GM20431 (cell line): ENCODE measurements around the gene TIMM8A.

Experiments
- in situ Hi-C: fragments of 300-500 bp; cut with MseI, MboI; formaldehyde crosslinking; loops from one replicate; pipeline ENCODE4 v1.15.0; 2020; ENCODE audit warnings: low sequenced_read_pairs; ENCODE audit not compliant: unreplicated experiment

The TIMM8A gene, protein sequence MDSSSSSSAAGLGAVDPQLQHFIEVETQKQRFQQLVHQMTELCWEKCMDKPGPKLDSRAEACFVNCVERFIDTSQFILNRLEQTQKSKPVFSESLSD

DNA sequence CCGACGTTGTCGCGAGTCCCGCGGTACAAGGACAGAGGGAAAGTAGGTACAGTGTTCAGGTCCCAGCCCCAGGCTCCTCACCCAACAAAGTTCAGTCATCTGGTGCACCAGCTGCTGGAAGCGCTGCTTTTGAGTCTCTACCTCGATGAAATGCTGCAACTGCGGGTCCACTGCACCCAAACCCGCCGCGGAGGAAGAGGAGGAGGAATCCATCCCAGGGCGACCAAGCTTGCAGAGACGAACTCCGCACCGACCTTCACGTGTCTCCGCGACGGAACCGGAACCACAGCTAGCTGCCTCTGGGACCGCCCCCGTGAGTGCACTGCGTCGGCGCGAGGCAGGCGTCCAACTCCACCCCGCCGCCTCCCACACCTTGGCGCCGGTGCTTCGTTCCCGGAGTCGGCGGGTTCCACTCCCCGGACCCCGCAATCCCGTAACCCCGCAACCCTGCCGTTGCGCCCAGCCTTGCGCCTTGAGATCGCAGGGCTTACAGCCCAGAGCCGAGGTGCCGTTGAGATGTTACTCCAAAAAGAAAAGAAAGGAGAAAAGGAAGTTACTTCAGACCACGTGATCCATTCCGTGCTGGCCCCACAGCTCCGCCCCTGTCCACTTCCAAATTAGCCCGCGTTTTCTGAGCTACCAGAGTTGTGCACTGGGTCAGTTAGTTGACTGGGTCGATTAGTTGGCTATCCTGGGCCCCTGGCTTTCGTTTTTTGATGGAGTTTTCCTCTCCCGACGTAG, at the start of gene TIMM8A:
Gene TIMM8A, minus strand, starts transcription at position 291 of the 741 bp plus-strand sequence. Its CDS starts 78 bp downstream, at position 213.
- in situ Hi-C loops, result no loop called here

DNA sequence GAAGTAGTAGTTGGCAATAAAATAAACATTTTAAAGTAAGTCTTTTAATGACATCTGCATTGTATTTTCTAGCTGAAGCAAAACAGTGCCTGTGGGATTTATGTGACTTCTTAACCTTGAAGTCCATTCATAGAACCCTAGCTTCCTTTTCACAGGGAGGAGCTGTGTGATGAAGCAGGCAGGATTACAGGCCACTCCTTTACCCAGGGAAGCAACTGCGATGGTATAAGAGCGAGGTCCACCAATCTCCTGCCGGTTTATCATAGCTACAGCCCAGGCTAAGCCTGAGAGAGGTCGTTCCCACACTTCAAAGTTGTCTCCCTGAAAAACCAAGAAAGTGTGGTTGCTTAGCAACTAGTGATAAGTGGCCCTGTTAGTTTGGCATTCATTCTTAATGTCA, 49.2 kb upstream of the TIMM8A start:
- in situ Hi-C loops, result no loop called here

DNA sequence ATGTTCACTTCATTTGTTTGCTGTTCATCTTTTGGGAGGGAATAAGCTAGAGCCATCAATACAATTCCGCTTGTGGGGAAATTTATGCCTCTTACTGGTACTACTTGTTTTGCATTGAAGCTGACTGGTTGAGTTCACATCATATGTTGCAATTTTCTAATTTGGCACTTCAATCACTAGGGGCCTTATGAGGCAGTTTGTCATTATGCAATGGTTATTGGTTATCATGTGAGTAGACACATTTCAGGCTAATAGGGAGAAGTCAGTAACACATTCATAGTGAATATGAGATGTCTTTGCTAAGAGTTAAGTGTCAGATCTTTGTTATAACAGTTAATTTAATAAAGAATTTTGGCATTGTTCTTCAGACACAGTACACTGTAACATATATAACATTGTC, 47.2 kb upstream of the TIMM8A start:
- in situ Hi-C loops, result no loop called here

DNA sequence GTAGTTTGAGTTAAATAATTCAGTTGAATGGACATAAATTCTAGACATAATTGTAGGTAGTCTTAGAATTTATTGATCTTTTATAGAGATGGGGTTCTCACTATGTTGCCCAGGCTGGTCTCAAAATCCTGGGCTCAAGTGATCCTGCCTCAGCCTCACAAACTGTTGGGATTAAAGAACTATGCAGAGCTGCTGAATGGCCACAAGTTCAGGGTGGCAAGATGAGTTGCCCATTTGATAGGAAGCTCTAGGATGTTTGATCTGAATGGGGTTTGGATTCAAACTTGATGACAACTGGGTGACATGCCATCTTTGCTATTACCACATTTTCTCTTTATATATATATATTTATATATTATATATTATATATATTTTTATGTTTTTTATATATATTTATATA, 45.8 kb upstream of the TIMM8A start:
- in situ Hi-C loops, result no loop called here

DNA sequence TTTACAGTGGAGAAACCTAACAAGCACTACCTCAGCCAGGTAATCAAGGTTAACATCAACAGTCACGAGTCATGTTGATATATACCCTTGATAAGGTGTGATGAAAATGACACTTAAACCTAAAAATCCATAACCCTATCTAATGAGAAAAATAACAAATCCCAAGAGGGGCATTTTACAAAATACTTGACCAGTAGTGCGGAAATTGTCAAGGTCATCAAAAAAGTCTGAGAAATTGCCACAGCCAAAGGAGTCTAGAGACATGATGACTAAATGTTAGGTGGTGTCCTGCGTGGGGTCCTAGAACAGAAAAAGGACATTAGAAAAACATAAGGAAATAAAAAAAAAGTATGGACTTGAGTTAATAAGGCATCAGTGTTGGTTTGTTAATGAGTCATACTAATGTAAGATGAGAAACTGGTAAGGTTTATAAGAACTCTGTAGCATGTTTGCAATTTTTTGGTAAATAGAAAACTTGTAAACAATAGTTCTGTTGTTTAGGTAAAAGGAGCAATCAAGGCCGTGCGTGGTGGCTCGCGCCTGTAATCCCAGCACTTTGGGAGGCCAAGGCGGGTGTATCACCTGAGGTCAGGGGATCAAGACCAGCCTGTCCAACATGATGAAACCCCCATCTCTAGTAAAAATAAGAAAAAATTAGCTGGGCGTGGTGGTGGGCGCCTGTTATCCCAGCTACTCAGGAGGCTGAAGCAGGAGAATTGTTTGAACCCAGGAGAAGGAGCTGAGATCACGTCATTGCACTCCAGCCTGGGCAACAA, 45.2 kb upstream of the TIMM8A start:
- in situ Hi-C loops, result no loop called here

DNA sequence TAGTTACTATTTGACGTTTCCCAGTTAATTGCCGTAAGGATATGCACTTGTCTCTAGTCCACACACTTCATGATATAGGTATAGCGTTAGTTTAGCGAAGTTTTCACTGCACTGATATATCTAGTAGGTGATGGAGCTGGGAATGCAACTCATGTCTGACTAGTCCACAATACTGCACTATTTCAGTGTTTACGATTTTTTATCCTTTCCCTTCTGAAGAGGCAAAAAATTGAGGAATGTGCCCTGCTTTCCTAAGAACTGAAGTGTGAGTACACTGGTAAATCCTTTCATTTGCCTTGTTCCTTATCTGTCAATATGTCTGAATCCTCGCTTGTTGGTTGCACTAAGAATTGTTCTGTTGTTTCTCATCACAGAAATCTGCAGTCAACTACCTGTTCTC, 43.3 kb upstream of the TIMM8A start:
- in situ Hi-C loops, result no loop called here

DNA sequence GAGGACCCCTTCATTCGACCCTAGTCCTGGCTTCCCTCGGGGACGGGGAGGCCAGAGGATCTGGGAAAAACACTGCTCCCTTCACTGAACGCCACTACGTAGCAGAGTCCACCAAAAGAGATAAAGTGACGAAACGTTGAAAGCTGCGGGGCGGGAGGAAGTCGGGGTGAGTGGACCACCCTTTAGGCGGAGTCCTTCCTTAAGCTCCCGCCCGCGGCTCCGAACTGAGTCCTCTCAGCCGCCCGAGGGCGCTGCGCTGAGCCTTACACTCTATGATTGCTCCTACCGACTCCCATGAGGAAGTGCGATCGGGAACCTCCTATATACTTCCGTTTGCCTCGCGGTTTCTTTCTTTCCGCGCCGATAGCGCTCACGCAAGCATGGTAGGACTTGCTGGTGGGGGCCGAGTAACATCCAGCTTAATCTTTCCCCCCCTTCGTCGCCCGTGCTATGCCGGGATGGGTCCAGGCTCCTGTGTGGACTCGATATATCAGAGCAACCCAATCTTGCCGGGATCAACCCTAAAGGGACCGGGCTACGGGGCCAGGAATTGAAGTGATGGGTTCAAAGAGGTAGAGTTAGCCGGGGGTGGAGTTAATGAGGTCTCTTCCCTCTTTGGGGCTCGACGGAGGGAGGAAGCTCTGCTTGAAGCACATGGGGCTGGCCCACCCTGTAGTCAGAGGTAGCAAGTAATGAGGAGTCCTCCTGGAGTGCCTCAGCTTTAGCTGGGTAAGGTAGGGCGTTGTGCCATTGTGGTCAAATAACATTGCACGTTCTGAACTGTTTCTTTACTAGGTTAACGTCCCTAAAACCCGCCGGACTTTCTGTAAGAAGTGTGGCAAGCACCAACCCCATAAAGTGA, 42.4 kb upstream of the TIMM8A start, which contains the start of gene RPL36A:
Gene RPL36A, plus strand, starts transcription at position 348 of the 862 bp plus-strand sequence. Its CDS starts 33 bp downstream, at position 381.
- in situ Hi-C loops, result no loop called here

DNA sequence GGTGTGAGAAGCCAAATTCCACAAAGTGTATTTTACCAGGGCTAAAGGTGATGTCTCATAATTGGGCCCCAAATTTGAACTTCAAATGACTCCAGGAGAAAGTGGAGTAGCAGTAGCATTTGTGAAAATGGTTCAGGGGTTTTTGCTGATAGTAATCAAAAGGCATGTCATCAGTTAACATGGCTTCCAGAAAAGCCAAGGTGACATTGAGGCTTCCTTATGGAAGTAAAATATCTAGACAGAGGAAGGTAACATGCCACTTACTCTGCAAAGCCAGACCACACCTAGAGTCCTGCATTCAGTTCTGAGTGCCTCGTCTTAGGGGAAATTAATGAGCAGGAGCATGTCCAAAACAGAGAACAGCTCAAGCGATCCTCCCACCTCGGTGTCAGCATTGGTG, 40.1 kb upstream of the TIMM8A start:
- in situ Hi-C loops, result no loop called here

DNA sequence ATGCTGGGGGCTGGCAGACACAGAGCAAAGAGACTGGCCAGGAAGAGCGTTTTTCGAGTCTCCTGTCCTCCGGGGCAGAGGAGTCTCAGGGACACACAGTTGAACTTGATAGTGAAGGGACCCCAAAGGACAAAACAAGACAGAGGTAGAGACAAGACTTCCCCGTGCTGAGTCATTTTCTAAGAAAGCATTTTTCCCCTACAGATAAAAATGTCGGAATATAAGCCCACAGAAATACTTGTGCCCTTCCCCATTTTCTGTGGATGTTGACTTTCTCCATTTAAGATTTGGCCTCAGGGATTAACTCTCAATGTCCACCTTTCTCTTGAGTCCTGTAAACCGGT, 38.0 kb upstream of the TIMM8A start:
- in situ Hi-C loops, result no loop called here

DNA sequence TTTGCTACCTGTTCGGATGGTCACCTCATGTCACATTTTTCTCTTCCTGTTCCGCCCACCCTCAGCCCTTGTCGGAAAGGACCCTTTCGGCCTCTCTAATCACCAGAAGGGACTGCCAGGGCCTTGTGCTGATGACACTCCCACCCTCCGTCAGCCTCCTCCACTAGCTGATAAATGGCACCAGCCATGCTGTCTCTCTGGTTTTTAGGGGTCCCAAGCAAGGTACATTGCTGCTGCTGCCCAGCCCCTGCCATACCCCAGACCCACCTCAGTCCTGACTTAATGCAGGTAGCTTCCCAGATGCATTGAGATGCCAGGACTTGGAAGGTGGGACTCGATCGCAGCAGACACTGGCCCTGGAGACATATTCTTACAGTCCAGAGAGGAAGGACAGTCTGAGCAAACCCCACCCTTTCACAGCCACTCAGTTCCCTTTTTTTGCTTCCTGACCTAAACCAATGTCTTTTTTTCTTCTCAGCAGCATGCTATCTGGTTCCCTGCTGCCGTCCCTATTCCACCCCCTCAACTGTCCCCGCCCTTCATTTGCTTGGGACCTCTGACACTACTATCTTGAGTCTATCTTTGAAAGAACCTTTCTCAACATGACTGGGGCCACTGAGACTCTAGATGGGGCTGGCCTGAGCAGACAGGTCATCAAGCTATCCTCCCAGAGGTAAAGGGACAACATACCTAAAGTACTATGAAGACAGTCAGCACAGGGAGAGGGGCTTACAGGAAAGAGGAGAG, 37.4 kb upstream of the TIMM8A start, which contains the start of gene BTK:
Gene BTK, minus strand, starts transcription at position 397 of the 747 bp plus-strand sequence. CDS start 10,907 bp downstream, outside the sequence.
- in situ Hi-C loops, result no loop called here

DNA sequence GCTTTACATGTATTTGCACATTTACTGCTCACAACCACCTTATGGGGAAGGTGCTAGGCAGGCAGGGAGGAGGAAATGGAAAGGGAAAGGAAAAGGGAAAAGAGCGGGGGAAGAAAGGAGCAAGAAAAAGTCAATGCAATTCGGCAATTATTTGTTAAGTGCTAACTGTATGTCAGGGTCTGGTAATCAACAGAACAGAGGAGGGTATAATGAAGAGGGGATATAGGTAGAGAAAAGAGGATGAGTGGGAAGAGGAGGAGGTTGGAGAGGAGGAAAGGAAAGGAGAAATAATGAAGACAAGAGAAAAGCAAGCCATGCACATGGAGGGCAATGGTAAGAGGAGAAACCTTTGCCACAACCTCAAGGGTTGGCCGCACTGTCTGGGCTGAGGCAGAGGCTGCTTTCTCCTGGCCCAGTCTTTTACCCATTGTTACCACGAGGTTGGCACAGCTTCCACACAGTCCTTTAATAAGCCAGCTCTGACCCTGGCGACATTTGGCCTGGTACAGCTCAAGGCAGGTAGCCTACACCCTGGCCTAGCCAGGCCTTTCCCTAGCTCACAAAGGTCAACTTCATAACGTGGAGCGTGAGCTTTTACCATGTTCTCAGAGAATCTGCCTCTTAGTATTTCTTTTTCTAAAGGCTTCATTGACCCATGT, 36.6 kb upstream of the TIMM8A start:
- in situ Hi-C loops, result no loop called here

DNA sequence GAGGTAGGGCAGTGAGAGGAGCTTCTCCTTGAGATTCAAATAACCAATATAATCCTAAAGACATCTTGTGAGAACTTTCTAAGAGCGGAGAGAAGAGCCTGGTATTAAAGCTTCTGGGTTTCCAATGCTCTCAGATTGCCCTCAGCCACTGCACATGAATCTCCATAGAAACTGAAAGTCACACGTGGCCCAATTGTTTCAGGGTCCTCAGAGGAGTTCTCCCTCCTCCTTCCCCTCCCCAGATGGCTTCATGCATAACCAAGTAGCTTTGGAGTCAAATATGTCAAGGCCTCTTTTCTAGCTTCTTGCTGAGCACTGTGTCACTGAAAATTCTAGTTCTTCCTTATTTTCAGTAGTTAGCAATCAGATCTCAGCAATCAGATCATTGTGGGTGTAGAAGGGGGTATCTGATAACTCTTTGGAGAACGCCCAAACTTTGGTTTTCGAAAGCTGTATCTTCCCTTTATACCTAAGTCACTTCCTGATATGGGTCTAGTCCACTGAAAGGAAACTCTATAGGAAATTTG, 35.2 kb upstream of the TIMM8A start:
- in situ Hi-C loops, result no loop called here

DNA sequence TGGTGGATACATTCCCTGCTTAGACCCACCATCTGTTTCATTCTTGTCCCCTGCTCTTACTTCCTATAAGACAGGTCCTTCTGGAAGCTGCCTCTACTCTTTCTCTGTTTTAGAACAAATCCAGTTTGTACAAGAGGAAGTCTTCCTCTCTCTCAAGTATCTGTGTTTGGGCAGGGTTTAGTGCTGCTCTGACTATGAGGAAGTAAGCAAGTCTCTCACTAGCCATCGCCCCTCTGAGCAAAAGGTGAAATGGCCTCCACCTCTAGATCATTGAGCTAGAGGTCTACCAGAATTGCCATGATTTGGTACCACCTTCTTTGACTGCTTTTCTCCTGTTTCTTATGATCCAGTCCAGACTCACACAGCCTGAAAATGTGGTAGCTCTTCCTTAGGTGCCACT, 29.0 kb upstream of the TIMM8A start:
- in situ Hi-C loops, result no loop called here

DNA sequence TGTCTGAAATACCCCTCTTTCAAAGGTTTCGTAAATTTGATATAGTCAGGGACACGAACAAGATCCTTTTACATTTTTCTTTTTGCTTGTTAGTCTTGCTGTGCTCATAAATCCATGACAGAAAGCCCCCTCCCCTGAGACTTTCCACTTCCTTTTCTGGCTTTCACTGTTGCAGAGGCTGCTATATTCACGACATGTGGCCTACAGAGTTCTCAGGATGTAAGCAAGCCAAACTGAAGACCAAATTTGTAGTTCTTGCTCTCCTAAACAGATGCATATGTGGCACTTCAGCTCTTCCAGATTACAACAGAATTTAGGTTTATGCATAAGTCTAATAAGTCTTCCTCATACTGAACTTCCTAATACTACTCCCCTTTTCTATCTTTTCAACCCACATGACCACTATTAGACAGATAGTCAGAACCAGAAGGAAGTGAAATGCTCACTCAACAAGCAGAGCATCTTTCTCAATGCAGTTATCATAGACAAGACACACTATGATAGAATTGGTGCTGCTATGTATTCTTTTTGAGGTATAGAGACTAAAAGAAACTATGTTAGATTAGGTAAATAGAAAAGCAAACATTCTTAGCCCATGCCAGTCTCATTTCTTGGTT, 22.5 kb upstream of the TIMM8A start:
- in situ Hi-C loops, result no loop called here

DNA sequence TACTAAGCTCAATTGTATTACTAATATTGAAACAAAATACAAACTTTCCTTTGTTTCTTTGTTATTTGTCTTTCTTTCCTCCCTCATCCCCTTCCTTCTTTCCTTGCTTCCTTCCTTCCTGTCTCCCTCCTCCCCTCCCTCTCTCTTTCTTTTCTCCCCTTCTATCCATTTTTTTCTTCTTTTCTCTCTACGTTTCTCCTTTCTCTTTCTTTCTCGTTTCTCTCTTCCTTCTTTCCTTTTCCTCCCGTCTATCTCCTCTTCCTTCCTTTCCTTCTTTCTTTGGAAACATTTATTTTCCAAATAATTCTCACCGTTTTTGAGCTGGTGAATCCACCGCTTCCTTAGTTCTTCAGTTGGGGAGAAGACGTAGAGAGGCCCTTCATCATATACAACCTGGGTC, 21.1 kb upstream of the TIMM8A start:
- in situ Hi-C loops, result no loop called here

DNA sequence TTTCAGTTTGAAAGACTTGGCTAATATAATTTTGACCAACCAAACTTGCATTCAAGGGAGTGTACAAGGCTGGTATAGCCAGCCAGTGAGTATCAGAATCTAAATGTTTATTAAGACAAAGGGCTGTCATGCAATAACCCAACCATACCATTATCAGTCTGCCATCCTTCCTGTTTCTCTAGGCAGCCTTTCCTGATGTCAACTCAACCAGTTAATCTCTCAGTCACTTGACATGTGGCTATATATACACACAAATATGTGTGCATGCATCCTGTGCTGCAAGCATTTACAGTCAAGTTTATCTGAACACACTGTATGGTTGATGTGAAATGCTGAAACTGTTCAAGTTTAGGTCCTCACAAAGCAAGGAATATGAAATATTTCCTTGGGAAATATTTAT, 20.3 kb upstream of the TIMM8A start:
- in situ Hi-C loops, result no loop called here

DNA sequence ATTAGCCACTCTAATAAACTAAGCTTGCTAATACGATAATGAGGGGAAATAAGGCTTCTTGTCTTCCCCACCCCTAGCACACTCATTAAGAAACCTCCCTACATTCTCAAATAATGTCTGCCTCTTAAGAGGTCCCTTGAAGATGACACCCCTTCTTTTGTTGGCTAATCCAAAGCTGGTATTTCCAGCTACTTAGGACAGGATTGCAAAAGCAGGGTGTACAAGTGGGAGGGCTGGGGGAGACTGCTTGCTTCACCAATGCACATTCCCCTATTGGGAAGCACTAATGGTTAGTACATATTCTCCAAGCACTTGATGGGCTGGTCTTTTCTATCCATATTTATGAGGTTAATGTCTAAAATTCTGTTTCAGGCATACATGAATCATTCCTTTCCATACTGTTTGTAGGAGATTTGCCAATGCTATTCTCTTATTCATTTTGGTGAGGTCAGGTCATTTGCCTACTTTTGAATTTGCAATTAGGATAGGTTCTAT, 16.8 kb upstream of the TIMM8A start:
- in situ Hi-C loops, result no loop called here

DNA sequence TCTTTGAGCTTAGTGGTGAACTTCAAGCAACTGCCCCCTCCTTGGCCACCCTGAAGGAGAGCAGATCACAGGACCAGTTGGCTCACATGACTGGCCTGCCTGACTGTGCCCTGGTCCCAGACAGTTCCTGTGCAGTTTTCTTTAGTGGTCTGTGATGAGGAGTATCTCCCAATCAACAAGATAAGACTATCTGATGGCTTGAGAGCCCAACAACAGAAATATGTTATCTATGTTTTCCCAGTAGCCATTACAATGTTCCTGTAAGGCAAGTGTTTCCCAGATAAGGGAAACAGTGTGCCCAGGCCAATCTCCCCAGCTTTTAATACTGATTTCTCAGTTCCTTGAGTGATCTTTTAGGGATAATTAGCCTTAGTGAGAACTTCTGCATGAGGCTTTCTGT, 14.2 kb upstream of the TIMM8A start:
- in situ Hi-C loops, result no loop called here
